Ectodermal cell (in vitro differentiated cells): ENCODE results near the gene SLC25A48. TPM values are rescaled to one million over a fixed set of nuclear protein-coding genes. Genes with fewer than 3 reads are reported as not detected.

Experiments
- H3K27ac ChIP-seq: 2 replicates; pipeline ENCODE4 v1.7.0; 2013; ENCODE audit warnings: mild to moderate bottlenecking, low read depth, low read length; ENCODE audit not compliant: insufficient read depth, poor library complexity, severe bottlenecking
- H3K27me3 ChIP-seq: 2 replicates; pipeline ENCODE4 v1.7.0; 2013; ENCODE audit warnings: mild to moderate bottlenecking, low read length; ENCODE audit not compliant: insufficient read depth, control insufficient read depth, poor library complexity, severe bottlenecking
- H3K36me3 ChIP-seq: one replicate; pipeline ENCODE4 v1.7.0; 2013; ENCODE audit warnings: low read length; ENCODE audit not compliant: control insufficient read depth, insufficient read depth
- H3K4me1 ChIP-seq: one replicate; pipeline ENCODE4 v1.7.0; 2013; ENCODE audit warnings: low read length; ENCODE audit not compliant: control insufficient read depth, insufficient read depth
- H3K4me3 ChIP-seq: 2 replicates; pipeline ENCODE4 v1.7.0; 2013; ENCODE audit warnings: low read depth, low read length, control low read depth; ENCODE audit not compliant: insufficient read depth
- H3K9me3 ChIP-seq: 2 replicates; pipeline ENCODE4 v1.7.0; 2013; ENCODE audit warnings: mild to moderate bottlenecking, low read length, moderate library complexity; ENCODE audit not compliant: control insufficient read depth
- WGBS, 2 experiments: methylation state at CpG; one replicate each; pipeline ENCODE4 v1.1.7; 2013; ENCODE audit warnings: missing lambda C conversion rate in 2 of 2; 5-methylcytosine and 5-hydroxymethylcytosine counted together
- polyA plus RNA-seq, 4 experiments: library from polyadenylated mRNA; stranded (reverse); fragments of 50-300 nt; gene quantifications; one replicate each; pipeline ENCODE4 v1.2.3, GENCODE V29; 2013

Gene SLC25A48
- not detected for polyA plus RNA-seq (2013, experiment 1 of 4)
- 0.46 TPM for polyA plus RNA-seq (2013, experiment 2 of 4)
- polyA plus RNA-seq (2013, experiment 3 of 4): 0.27 TPM
- 0.73 TPM for polyA plus RNA-seq (2013, experiment 4 of 4)

GRCh38 chr5:135834639-135835529, at the start of gene SLC25A48:
Gene SLC25A48 (plus strand): TSS chr5:135834663. CDS start chr5:135834848, 185 bp downstream.
- Histone ChIP-seq H3K27ac (no peak within 1 kb of the TSS), H3K4me3 (peak within 1 kb of the TSS; percentile 53), H3K27me3 (peaks cover 71% of the 10 kb centered on the region), H3K36me3 (no peaks in the 10 kb centered on the region), H3K9me3 (no peaks in the 10 kb centered on the region), H3K4me1 (no peaks in the 10 kb centered on the region)
- WGBS, 2 experiments: 2% methylated on average over 68 of the region's 68 CpGs

- WGBS, 2 experiments: 87% methylated on average over 7 to 10 of the region's 10 CpGs
- Histone ChIP-seq H3K9me3 (peaks cover 2% of the 10 kb centered on the region), H3K27me3 (no peaks in the 10 kb centered on the region), H3K4me3 (no peak overlapping the region), H3K36me3 (no peaks in the 10 kb centered on the region), H3K27ac (no peak overlapping the region), H3K4me1 (no peaks in the 10 kb centered on the region)
Measured at GRCh38 chr5:135800656-135801055, 33.8 kb upstream of the SLC25A48 start.

- WGBS, 2 experiments: 88 to 90% methylated on average over 7 of the region's 7 CpGs
- no peak overlapping the region for H3K4me3 ChIP-seq
- no peaks in the 10 kb centered on the region for H3K9me3 ChIP-seq
- H3K4me1 ChIP-seq: no peaks in the 10 kb centered on the region
- no peaks in the 10 kb centered on the region for H3K27me3 ChIP-seq
- H3K36me3 ChIP-seq: no peaks in the 10 kb centered on the region
- no peak overlapping the region for H3K27ac ChIP-seq
Measured at GRCh38 chr5:135810188-135810943, 24.1 kb upstream of the SLC25A48 start.

- 90 to 97% methylated on average over 4 of the region's 4 CpGs for WGBS, 2 experiments
- H3K4me3 ChIP-seq: no peak overlapping the region
Measured at GRCh38 chr5:135811007-135811406, 23.5 kb upstream of the SLC25A48 start.

GRCh38 chr5:135813758-135814157, 20.7 kb upstream of the SLC25A48 start:
- Histone ChIP-seq H3K36me3 (no peaks in the 10 kb centered on the region), H3K27me3 (no peaks in the 10 kb centered on the region), H3K27ac (no peak overlapping the region), H3K9me3 (no peaks in the 10 kb centered on the region), H3K4me1 (no peaks in the 10 kb centered on the region), H3K4me3 (no peak overlapping the region)
- WGBS, 2 experiments: 77 to 79% methylated on average over 7 of the region's 7 CpGs

More at GRCh38 chr5:135811007-135811406, 23.5 kb upstream of the SLC25A48 start:
- no peaks in the 10 kb centered on the region for H3K4me1 ChIP-seq
- no peak overlapping the region for H3K27ac ChIP-seq
- H3K9me3 ChIP-seq: no peaks in the 10 kb centered on the region
- H3K36me3 ChIP-seq: no peaks in the 10 kb centered on the region
- no peaks in the 10 kb centered on the region for H3K27me3 ChIP-seq

GRCh38 chr5:135814316-135814715, 20.1 kb upstream of the SLC25A48 start:
- Histone ChIP-seq H3K4me1 (no peaks in the 10 kb centered on the region), H3K9me3 (no peaks in the 10 kb centered on the region)
- WGBS, 2 experiments: 95 to 96% methylated on average over 3 of the region's 3 CpGs

GRCh38 chr5:135814812-135815211, 19.7 kb upstream of the SLC25A48 start:
- no peaks in the 10 kb centered on the region for H3K27me3 ChIP-seq
- WGBS, 2 experiments: 88 to 93% methylated on average over 3 of the region's 3 CpGs
- no peaks in the 10 kb centered on the region for H3K9me3 ChIP-seq
- no peak overlapping the region for H3K4me3 ChIP-seq
- no peak overlapping the region for H3K27ac ChIP-seq
- H3K4me1 ChIP-seq: no peaks in the 10 kb centered on the region
- no peaks in the 10 kb centered on the region for H3K36me3 ChIP-seq

More at GRCh38 chr5:135814316-135814715, 20.1 kb upstream of the SLC25A48 start:
- Histone ChIP-seq H3K27me3 (no peaks in the 10 kb centered on the region), H3K4me3 (no peak overlapping the region), H3K36me3 (no peaks in the 10 kb centered on the region), H3K27ac (no peak overlapping the region)

- 91 to 93% methylated on average over 5 of the region's 5 CpGs for WGBS, 2 experiments
- no peaks in the 10 kb centered on the region for H3K9me3 ChIP-seq
- no peak overlapping the region for H3K27ac ChIP-seq
- no peaks in the 10 kb centered on the region for H3K27me3 ChIP-seq
- no peaks in the 10 kb centered on the region for H3K4me1 ChIP-seq
- no peaks in the 10 kb centered on the region for H3K36me3 ChIP-seq
- H3K4me3 ChIP-seq: no peak overlapping the region
Measured at GRCh38 chr5:135821061-135821801, 13.2 kb upstream of the SLC25A48 start.

- Histone ChIP-seq H3K27ac (no peak overlapping the region), H3K9me3 (no peaks in the 10 kb centered on the region), H3K4me1 (no peaks in the 10 kb centered on the region), H3K27me3 (no peaks in the 10 kb centered on the region), H3K36me3 (no peaks in the 10 kb centered on the region), H3K4me3 (no peak overlapping the region)
- 90 to 91% methylated on average over 7 of the region's 7 CpGs for WGBS, 2 experiments
Measured at GRCh38 chr5:135821802-135822201, 12.7 kb upstream of the SLC25A48 start.
